Activated CD4-positive, alpha-beta T cell treated with anti-CD3 and anti-CD28 coated beads, Interleukin-2, amount 50 U/mL, for 1 hour (primary cell): ENCODE results near the gene ZNF549.
A peak's percentile ranks its signal among the peaks of the same experiment; 100 is the strongest.

Experiments
- DNase-seq: peaks from one replicate; pipeline ENCODE4 v3.0.0-alpha.2; 2020

Gene ZNF549

DNA sequence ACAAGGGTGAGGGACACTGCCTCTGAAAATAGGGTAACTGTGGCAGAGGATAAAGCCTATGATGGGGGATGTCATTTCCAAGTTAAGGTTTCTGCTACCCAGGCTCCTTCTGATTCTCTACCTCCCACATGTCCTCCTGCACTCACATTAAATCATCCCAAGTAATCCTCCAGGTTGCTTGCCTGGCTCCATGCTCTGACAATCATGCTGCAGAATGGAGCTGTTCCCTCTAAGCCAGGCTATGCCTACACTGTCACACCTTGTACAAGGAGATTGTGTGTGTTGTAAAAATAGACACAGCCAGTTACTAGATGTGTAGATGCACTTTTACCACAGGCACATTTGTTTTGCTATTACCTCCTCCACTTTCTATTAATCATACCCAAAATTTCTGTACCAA, 43.6 kb downstream of the ZNF549 start:
- DNase-seq = no peak

DNA sequence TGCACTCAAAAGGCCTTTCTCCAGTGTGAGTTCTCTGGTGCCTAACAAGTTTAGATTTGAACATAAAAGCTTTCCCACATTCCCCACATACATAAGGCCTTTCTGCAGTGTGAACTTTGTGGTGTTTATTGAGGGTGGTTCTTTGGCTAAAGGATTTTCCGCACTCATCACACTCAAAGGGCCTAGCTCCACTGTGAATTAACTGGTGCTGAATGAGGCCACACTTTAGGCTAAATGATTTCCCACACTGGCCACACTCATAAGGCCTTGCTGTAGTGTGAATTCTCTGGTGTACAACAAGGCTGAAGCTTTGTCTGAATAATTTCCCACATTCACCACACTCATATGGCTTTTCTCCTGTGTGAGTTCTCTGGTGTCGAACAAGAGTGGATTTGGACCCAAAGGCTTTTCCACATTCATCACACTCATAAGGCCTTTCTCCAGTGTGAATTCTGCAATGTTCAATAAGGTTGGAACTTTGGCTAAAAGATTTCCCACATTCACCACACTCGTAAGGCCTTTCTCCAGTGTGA, 45.3 kb downstream of the ZNF549 start:
- no peak for DNase-seq

DNA sequence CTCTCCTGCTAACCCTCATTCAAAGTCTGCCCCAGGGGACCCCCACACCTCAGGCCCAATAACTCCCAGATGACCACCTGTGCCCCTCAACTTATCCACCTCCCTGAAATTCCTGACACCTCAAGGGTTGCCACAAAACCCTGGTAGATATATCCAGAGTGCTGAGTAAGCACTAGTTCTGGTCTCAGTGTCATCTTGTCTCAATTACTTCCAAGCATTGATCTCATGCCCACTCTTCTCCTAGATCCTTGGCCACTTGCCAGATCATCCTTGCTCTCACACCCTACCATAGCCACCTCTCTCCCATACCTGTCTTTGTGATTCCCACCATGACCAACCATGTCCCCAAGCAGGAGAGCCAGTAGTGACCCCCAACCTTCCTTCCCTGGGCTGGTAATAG, 49.5 kb downstream of the ZNF549 start:
- DNase-seq = no peak

DNA sequence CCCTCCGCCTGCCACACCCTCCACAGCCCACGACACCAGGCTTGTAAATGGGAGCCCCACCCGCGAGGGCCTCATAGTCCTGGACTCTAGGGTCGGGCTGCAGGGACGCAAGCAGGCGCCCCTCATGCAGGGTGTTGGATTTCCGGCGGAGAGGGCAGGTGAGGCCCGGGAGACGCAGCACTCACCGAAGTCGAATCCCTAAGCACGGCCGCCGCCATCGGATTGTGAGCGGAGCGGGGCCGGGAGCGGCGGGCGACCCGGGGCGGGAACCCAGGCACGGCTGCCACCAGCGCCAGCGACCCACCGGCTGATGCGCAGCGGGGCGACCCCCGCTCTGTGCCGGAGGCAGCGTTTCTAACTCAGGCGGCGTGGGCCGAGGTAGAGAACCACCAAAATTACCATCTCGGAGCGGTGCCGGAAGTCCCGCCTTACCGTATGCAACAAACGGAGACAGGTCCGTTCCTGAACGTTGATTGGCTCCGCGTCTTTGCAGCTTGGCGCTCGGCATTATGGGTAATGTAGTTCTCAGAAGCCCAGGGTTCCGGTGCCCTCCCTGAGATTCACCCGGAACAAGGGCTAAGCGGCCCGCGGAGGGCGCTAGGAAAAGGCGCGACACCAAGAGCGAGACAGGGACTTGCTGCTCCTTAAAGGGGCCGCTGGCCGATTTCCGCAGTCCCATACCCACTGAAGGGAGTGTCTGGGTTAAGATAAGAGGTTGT, 51.5 kb downstream of the ZNF549 start, which contains the start of gene ZNF416:
Gene ZNF416, minus strand, starts transcription at position 425 of the 719 bp plus-strand sequence. Its CDS starts 207 bp downstream, at position 218.
- peak; percentile 93 for DNase-seq

DNA sequence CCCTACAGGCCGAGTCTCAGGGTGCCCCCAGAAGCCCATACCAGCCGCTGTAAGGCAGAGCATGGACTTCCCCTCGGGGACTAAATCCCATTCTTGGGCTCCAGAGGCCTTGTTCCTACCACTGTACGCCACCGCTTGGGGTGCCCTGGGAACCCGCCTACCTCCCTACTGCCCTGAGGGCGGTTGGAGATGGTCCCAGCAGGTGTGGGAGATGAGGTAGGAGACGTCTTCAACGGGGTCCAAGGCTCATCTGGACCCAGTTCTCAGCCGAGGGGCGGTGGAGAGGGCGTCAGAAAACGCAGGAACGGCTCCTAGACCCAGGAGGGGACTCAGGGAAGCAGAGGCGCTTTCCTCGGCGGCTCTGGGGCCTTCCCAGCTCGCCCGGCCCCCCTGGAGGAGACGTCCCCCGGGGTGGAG, 56.0 kb downstream of the ZNF549 start:
- no peak for DNase-seq

DNA sequence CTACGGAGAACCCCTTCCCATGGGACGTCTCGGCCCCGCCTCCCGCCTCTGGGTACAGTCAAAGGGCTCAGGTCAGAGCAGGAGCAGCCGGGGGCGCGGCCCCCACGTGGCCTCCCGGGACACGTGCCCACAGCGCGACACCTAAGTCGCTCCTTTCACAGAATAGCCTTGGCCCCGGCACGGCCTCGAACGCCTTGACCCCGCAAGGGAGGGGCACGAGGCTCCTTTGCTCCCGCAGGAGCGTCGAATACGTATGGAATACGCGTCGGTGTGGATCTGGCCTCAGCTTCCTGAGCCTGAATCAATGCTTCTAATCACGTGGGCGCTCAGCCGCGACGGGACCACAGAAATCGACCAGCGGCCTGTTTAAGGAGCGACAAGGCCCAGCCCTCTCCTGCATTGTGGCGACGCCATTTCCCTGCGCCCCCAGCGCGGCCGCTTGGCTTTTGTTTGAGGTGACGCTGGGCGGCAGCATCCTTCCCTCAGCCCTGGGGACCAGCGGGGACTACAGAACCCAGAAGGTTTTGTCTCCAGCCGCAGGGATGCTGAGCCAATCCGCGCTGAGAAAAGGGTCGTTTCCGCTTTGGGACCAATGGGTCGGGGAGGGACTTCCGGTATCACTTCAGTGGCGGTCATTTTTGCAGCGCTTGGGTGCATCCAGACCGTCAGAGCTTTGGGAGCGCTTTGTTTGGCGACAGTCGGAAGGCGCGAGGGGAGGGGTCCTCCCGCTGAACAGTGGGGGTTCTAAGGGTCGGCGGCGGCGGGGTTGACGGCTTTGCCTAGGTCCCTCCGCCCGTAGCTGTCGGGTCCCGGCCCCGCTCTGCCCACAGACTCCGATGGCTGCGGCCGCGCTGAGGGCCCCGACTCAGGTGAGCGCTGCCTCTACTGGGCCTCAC, 56.6 kb downstream of the ZNF549 start, which contains the start of gene ZIK1:
Gene ZIK1, plus strand, starts transcription at position 625 of the 896 bp plus-strand sequence. Its CDS starts 212 bp downstream, at position 837.
- DNase-seq = peak; percentile 85

DNA sequence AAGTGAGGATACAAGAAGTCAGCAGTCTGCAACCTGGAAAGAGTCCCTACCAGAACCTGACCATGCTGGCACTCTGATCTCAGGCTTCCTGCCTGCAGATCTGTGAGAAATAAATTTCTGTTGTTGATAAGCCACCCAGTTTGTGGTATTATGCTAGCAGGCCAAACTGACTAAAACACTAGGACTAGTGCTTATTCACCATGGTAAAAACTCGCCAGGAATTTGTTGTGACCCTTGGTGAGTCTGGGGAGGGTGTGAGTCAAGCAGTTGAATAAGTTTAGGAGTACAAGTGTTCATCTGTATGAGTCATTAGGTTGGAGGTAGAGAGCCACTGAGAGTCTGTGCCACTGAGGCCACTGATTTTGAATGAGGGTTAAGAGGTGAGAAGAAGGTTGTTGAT, 60.4 kb downstream of the ZNF549 start:
- DNase-seq = no peak

DNA sequence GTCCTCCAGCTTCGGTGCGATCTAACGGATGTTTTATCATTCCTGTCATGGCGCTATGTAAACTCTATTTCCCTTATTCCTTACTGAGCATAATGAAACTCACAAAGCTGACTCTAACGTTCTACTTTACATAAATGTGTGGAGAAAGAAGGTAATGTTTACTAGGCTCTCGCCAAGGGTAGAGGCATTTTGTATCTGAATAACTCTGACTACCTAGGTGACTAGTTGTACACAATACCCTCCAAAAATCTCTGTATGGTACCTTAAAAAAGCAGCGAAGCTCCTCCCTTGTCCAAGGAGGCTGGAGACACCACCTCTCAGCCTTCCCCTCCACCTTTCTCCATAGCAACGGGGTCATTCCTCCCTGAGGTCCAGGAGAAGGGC, 72.2 kb downstream of the ZNF549 start:
- no peak for DNase-seq

DNA sequence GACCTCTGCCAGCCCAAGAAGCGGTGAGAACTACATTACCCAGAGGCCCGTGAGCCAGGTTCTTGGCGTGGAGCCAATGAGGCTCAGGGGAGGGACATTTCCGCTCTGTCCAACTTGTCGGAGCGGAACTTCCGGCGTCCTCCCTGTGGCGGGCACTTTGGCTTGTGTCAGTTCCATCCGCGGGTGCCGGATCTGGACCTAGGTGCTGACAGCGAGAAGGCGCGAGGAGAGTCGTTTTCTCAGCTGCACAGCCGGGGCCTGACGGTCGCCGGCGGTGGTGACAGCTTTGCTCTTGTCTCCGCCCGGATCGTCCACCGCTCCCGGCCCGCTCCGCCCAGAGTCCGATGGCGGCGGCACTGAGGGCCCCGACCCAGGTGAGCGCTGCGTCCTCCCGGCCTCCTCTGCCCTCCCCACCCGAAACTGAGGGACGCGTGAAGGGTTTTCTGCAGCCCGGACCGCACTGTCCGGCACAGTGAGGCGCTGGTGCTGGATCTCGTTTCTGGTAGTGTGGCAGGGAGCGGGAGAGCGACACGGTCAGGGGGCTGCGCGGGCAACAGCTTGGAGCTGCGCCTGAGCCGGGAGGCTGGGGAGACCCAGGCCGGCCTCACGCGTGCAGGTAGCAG, 72.7 kb downstream of the ZNF549 start, which contains the start of gene ZNF530:
Gene ZNF530, plus strand, starts transcription at position 125 of the 623 bp plus-strand sequence. CDS start 4,461 bp downstream, outside the sequence.
- peak; percentile 82 for DNase-seq

DNA sequence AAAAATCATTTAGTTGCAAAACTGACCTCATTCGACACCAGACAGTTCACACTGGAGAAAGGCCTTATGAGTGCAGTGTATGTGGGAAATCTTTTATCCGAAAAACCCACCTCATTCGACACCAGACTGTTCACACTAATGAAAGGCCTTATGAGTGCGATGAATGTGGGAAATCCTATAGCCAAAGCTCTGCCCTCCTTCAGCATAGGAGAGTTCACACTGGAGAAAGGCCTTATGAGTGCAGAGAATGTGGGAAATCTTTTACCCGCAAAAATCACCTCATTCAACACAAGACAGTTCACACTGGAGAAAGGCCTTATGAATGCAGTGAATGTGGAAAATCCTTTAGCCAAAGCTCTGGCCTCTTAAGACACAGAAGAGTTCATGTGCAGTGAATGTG, 79.8 kb downstream of the ZNF549 start:
- DNase-seq = no peak
